ENCODE data around the gene RASAL1. TPM values are rescaled to one million over a fixed set of nuclear protein-coding genes. Genes with fewer than 3 reads are reported as not detected.

Gene RASAL1
- total RNA-seq, 2 donors from 2014 or later: 1.0 to 21.3 TPM

- Mint-ChIP-seq H3K27ac (no peak overlapping the region), H3K27me3 (no peaks in the 10 kb centered on the region), H3K4me1 (peaks cover 50% of the 10 kb centered on the region), H3K36me3 (ENCODE audit: low read depth) (peaks cover 6% of the 10 kb centered on the region), H3K9me3 (no peaks in the 10 kb centered on the region), H3K4me3 (no peak overlapping the region)
- no peak for ATAC-seq (replicated peaks)
Measured at GRCh38 chr12:113093409-113094101, 42.0 kb downstream of the RASAL1 start.

- ATAC-seq (replicated peaks): no peak
- H3K4me3 Mint-ChIP-seq: peak overlapping the region; percentile 20
- H3K4me1 Mint-ChIP-seq: peaks cover 56% of the 10 kb centered on the region
Measured at GRCh38 chr12:113092607-113093408, 42.8 kb downstream of the RASAL1 start.

GRCh38 chr12:113091506-113091905 is 44.1 kb downstream of the RASAL1 start:
- no peak for ATAC-seq (replicated peaks)
- Mint-ChIP-seq H3K27me3 (no peaks in the 10 kb centered on the region), H3K27ac (peak overlapping the region; percentile 40)

More at GRCh38 chr12:113092607-113093408, 42.8 kb downstream of the RASAL1 start:
- no peaks in the 10 kb centered on the region for H3K9me3 Mint-ChIP-seq
- H3K27ac Mint-ChIP-seq: peak overlapping the region; percentile 40
- no peaks in the 10 kb centered on the region for H3K27me3 Mint-ChIP-seq
- peaks cover 6% of the 10 kb centered on the region for H3K36me3 Mint-ChIP-seq (ENCODE audit: low read depth)

GRCh38 chr12:113090740-113091139 is 44.8 kb downstream of the RASAL1 start:
- ATAC-seq (replicated peaks): no peak
- Mint-ChIP-seq H3K4me1 (peaks cover 77% of the 10 kb centered on the region), H3K9me3 (no peaks in the 10 kb centered on the region), H3K36me3 (ENCODE audit: low read depth) (peaks cover 6% of the 10 kb centered on the region), H3K27ac (no peak overlapping the region), H3K4me3 (peak overlapping the region; percentile 20), H3K27me3 (no peaks in the 10 kb centered on the region)

More at GRCh38 chr12:113091506-113091905, 44.1 kb downstream of the RASAL1 start:
- peaks cover 6% of the 10 kb centered on the region for H3K36me3 Mint-ChIP-seq (ENCODE audit: low read depth)
- H3K4me3 Mint-ChIP-seq: peak overlapping the region; percentile 20
- H3K4me1 Mint-ChIP-seq: peaks cover 69% of the 10 kb centered on the region
- no peaks in the 10 kb centered on the region for H3K9me3 Mint-ChIP-seq

- peaks cover 76% of the 10 kb centered on the region for H3K4me1 Mint-ChIP-seq
- H3K27ac Mint-ChIP-seq: peak overlapping the region; percentile 91
- no peaks in the 10 kb centered on the region for H3K9me3 Mint-ChIP-seq
- peak; percentile 18 for ATAC-seq (replicated peaks)
- peak overlapping the region; percentile 65 for H3K4me3 Mint-ChIP-seq
- H3K27me3 Mint-ChIP-seq: no peaks in the 10 kb centered on the region
- no peaks in the 10 kb centered on the region for H3K36me3 Mint-ChIP-seq (ENCODE audit: low read depth)
Measured at GRCh38 chr12:113089839-113090238, 45.7 kb downstream of the RASAL1 start.

- H3K4me1 Mint-ChIP-seq: peaks cover 76% of the 10 kb centered on the region
- peak; percentile 63 for ATAC-seq (replicated peaks)
- H3K36me3 Mint-ChIP-seq (ENCODE audit: low read depth): no peaks in the 10 kb centered on the region
- H3K27ac Mint-ChIP-seq: peak overlapping the region; percentile 91
- H3K9me3 Mint-ChIP-seq: no peaks in the 10 kb centered on the region
- H3K4me3 Mint-ChIP-seq: peak overlapping the region; percentile 65
- H3K27me3 Mint-ChIP-seq: no peaks in the 10 kb centered on the region
Measured at GRCh38 chr12:113088971-113089756, 46.4 kb downstream of the RASAL1 start.

GRCh38 chr12:113088037-113088436 is 47.5 kb downstream of the RASAL1 start:
- no peaks in the 10 kb centered on the region for H3K36me3 Mint-ChIP-seq (ENCODE audit: low read depth)
- peak; percentile 25 for ATAC-seq (replicated peaks)
- peak overlapping the region; percentile 65 for H3K4me3 Mint-ChIP-seq
- no peaks in the 10 kb centered on the region for H3K9me3 Mint-ChIP-seq
- peak overlapping the region; percentile 91 for H3K27ac Mint-ChIP-seq
- H3K4me1 Mint-ChIP-seq: peaks cover 82% of the 10 kb centered on the region
- no peaks in the 10 kb centered on the region for H3K27me3 Mint-ChIP-seq

- Mint-ChIP-seq H3K27ac (peak overlapping the region; percentile 91), H3K4me3 (peak overlapping the region; percentile 65), H3K4me1 (peaks cover 78% of the 10 kb centered on the region), H3K9me3 (no peaks in the 10 kb centered on the region), H3K36me3 (ENCODE audit: low read depth) (no peaks in the 10 kb centered on the region), H3K27me3 (no peaks in the 10 kb centered on the region)
- no peak for ATAC-seq (replicated peaks)
Measured at GRCh38 chr12:113087193-113087592, 48.4 kb downstream of the RASAL1 start.

GRCh38 chr12:113086249-113087164 is 49.1 kb downstream of the RASAL1 start:
- peaks cover 71% of the 10 kb centered on the region for H3K4me1 Mint-ChIP-seq
- no peaks in the 10 kb centered on the region for H3K27me3 Mint-ChIP-seq
- peak overlapping the region; percentile 91 for H3K27ac Mint-ChIP-seq
- no peaks in the 10 kb centered on the region for H3K36me3 Mint-ChIP-seq (ENCODE audit: low read depth)
- peak overlapping the region; percentile 65 for H3K4me3 Mint-ChIP-seq
- H3K9me3 Mint-ChIP-seq: no peaks in the 10 kb centered on the region
- no peak for ATAC-seq (replicated peaks)

GRCh38 chr12:113083863-113084435 is 51.6 kb downstream of the RASAL1 start:
- no peaks in the 10 kb centered on the region for H3K27me3 Mint-ChIP-seq
- peaks cover 45% of the 10 kb centered on the region for H3K4me1 Mint-ChIP-seq
- H3K4me3 Mint-ChIP-seq: no peak overlapping the region
- H3K36me3 Mint-ChIP-seq (ENCODE audit: low read depth): peaks cover 14% of the 10 kb centered on the region
- H3K9me3 Mint-ChIP-seq: no peaks in the 10 kb centered on the region
- ATAC-seq (replicated peaks): no peak
- H3K27ac Mint-ChIP-seq: peak overlapping the region; percentile 37

GRCh38 chr12:113082486-113083148 is 52.9 kb downstream of the RASAL1 start:
- H3K27me3 Mint-ChIP-seq: no peaks in the 10 kb centered on the region
- H3K9me3 Mint-ChIP-seq: no peaks in the 10 kb centered on the region
- no peak overlapping the region for H3K4me3 Mint-ChIP-seq
- no peak for ATAC-seq (replicated peaks)
- peaks cover 16% of the 10 kb centered on the region for H3K36me3 Mint-ChIP-seq (ENCODE audit: low read depth)
- H3K4me1 Mint-ChIP-seq: peaks cover 36% of the 10 kb centered on the region
- H3K27ac Mint-ChIP-seq: peak overlapping the region; percentile 37

GRCh38 chr12:113081873-113082272 is 53.7 kb downstream of the RASAL1 start:
- Mint-ChIP-seq H3K36me3 (ENCODE audit: low read depth) (peaks cover 16% of the 10 kb centered on the region), H3K27ac (peak overlapping the region; percentile 37), H3K4me1 (peaks cover 28% of the 10 kb centered on the region), H3K27me3 (no peaks in the 10 kb centered on the region), H3K4me3 (no peak overlapping the region), H3K9me3 (no peaks in the 10 kb centered on the region)
- ATAC-seq (replicated peaks): no peak

GRCh38 chr12:113077859-113078255 is 57.7 kb downstream of the RASAL1 start:
- no peaks in the 10 kb centered on the region for H3K9me3 Mint-ChIP-seq
- ATAC-seq (replicated peaks): no peak
- no peaks in the 10 kb centered on the region for H3K27me3 Mint-ChIP-seq
- H3K4me3 Mint-ChIP-seq: no peak overlapping the region
- H3K4me1 Mint-ChIP-seq: peaks cover 22% of the 10 kb centered on the region
- no peak overlapping the region for H3K27ac Mint-ChIP-seq
- peaks cover 22% of the 10 kb centered on the region for H3K36me3 Mint-ChIP-seq (ENCODE audit: low read depth)

Measured in activated T-helper 17 cell treated with anti-CD3 and anti-CD28 coated beads, Interleukin-2, amount 50 U/mL, for 72 hours (primary cell).